ENCODE measurements around the gene TMUB2. TPM values are rescaled to one million over a fixed set of nuclear protein-coding genes. Genes with fewer than 3 reads are reported as not detected.
A peak's percentile ranks its signal among the peaks of the same experiment; 100 is the strongest.

TMUB2 gene
- total and polyA plus RNA-seq, 2 of the 13 experiments (the other 11 are each of a cell fraction or from before 2014, with no cell fraction given) = 26.9 to 50.8 TPM

DNA sequence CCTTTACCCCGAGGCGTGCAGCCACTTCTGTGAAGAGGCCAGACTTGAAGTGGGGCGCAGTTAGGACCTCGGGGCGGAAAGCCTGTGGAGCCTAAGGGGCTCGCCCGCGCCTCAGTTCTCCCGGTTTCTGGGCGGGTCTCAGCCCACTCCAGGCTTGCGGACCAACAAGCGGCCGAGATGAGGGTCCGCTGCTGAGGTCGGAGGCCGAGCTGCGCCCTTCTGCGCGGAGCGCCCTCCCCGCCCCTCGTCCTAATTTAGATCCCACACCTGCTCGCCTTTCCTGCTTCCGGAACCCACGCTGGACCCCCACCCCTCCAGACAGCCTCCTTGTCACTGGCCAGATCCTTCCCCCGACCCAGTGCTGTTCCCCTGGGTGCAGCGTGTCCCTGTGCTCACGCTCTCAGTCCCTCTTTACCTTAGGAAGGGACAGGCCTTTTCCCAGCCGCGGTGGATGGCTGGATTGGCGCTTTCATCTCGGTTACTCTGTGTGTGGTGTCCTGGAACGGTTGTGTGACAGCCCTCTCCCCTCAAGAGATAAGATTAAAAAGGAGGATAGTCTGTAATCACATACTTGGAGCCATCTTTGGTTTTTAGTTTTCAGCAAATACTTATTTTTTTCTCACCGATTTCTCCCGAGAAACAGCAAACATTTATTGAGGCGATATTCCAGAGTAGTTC, 13.8 kb downstream of the TMUB2 start (continued):
- TF ChIP-seq BCL6 (CRISPR knock-in tag; IDR thresholded peaks at IDR 0.05) = no peak
- TF ChIP-seq, protein P1, sequence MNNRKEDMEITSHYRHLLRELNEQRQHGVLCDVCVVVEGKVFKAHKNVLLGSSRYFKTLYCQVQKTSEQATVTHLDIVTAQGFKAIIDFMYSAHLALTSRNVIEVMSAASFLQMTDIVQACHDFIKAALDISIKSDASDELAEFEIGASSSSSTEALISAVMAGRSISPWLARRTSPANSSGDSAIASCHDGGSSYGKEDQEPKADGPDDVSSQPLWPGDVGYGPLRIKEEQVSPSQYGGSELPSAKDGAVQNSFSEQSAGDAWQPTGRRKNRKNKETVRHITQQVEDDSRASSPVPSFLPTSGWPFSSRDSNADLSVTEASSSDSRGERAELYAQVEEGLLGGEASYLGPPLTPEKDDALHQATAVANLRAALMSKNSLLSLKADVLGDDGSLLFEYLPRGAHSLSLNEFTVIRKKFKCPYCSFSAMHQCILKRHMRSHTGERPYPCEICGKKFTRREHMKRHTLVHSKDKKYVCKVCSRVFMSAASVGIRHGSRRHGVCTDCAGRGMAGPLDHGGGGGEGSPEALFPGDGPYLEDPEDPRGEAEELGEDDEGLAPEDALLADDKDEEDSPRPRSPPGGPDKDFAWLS (CRISPR knock-in tag; IDR thresholded peaks at IDR 0.05; ENCODE audit: borderline replicate concordance) = peak; percentile 83; the same call in 1 of the 2 replicates
- no peak for TF ChIP-seq KMT2A (CRISPR knock-in tag; IDR thresholded peaks at IDR 0.05)
- TF ChIP-seq MTA1 (CRISPR knock-in tag; IDR thresholded peaks at IDR 0.05; ENCODE audit: borderline replicate concordance) = peak; percentile 61
- TF ChIP-seq KDM4B (CRISPR knock-in tag; IDR thresholded peaks at IDR 0.05) = no peak
- no peak for TF ChIP-seq ZNF275 (CRISPR knock-in tag; IDR thresholded peaks at IDR 0.05; ENCODE audit: borderline replicate concordance)
- no peak for TF ChIP-seq SMARCE1 (IDR thresholded peaks at IDR 0.05; ENCODE audit: borderline replicate concordance)
- no peak for TF ChIP-seq ZNF629 (CRISPR knock-in tag; conservative IDR thresholded peaks at IDR 0.05)
- TF ChIP-seq ZBTB8A (CRISPR knock-in tag; IDR thresholded peaks at IDR 0.05; ENCODE audit: borderline replicate concordance, low read depth) = 0 out of 2 replicates have a peak, but pooled peaks have one; percentile 47
- TF ChIP-seq ELF1 (CRISPR knock-in tag; IDR thresholded peaks at IDR 0.05) = 0 out of 2 replicates have a peak, but pooled peaks have one; percentile 26
- TF ChIP-seq ZIK1 (CRISPR knock-in tag; IDR thresholded peaks at IDR 0.05; ENCODE audit: borderline replicate concordance, low read depth) = peak; percentile 75; the same call in 1 of the 2 replicates
- peak; percentile 56; the same call in 1 of the 2 replicates for TF ChIP-seq ZNF430 (CRISPR knock-in tag; IDR thresholded peaks at IDR 0.05)
- peak; percentile 35; the same call in 1 of the 2 replicates for TF ChIP-seq CBX5 (CRISPR knock-in tag; IDR thresholded peaks at IDR 0.05; ENCODE audit: borderline replicate concordance)
- peak; percentile 61 for TF ChIP-seq SRSF1 (optimal IDR thresholded peaks at IDR 0.05; ENCODE audit: low read depth, low read length)
- TF ChIP-seq, protein P2, sequence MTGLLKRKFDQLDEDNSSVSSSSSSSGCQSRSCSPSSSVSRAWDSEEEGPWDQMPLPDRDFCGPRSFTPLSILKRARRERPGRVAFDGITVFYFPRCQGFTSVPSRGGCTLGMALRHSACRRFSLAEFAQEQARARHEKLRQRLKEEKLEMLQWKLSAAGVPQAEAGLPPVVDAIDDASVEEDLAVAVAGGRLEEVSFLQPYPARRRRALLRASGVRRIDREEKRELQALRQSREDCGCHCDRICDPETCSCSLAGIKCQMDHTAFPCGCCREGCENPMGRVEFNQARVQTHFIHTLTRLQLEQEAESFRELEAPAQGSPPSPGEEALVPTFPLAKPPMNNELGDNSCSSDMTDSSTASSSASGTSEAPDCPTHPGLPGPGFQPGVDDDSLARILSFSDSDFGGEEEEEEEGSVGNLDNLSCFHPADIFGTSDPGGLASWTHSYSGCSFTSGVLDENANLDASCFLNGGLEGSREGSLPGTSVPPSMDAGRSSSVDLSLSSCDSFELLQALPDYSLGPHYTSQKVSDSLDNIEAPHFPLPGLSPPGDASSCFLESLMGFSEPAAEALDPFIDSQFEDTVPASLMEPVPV (CRISPR knock-in tag; IDR thresholded peaks at IDR 0.05) = peak; percentile 81; the same call in 1 of the 2 replicates
- peak; percentile 79; the same call in 1 of the 2 replicates for TF ChIP-seq ZFP91 (CRISPR knock-in tag; IDR thresholded peaks at IDR 0.05; ENCODE audit: borderline replicate concordance)
- peak; percentile 23; the same call in 1 of the 2 replicates for TF ChIP-seq NRL (CRISPR knock-in tag; IDR thresholded peaks at IDR 0.05; ENCODE audit: borderline replicate concordance)
- TF ChIP-seq POGZ (CRISPR knock-in tag; IDR thresholded peaks at IDR 0.05) = no peak
- no peak for TF ChIP-seq JDP2 (CRISPR knock-in tag; IDR thresholded peaks at IDR 0.05; ENCODE audit: borderline replicate concordance)
- no peak for TF ChIP-seq TCF7L2 (IDR thresholded peaks at IDR 0.05; ENCODE audit: low read depth, low read length)
- peak; percentile 85 for TF ChIP-seq DMAP1 (CRISPR knock-in tag; IDR thresholded peaks at IDR 0.05)
- TF ChIP-seq, protein P3, sequence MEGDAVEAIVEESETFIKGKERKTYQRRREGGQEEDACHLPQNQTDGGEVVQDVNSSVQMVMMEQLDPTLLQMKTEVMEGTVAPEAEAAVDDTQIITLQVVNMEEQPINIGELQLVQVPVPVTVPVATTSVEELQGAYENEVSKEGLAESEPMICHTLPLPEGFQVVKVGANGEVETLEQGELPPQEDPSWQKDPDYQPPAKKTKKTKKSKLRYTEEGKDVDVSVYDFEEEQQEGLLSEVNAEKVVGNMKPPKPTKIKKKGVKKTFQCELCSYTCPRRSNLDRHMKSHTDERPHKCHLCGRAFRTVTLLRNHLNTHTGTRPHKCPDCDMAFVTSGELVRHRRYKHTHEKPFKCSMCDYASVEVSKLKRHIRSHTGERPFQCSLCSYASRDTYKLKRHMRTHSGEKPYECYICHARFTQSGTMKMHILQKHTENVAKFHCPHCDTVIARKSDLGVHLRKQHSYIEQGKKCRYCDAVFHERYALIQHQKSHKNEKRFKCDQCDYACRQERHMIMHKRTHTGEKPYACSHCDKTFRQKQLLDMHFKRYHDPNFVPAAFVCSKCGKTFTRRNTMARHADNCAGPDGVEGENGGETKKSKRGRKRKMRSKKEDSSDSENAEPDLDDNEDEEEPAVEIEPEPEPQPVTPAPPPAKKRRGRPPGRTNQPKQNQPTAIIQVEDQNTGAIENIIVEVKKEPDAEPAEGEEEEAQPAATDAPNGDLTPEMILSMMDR (CRISPR knock-in tag; IDR thresholded peaks at IDR 0.05) = peak; percentile 43

Measured in HepG2 (cell line).